K562 (cell line): Measurements from ENCODE around the gene VSTM2B.

Source experiments
- ATF6 ChIP-seq: sonication (generic); formaldehyde crosslinking; IDR thresholded peaks from 2 replicates; pipeline ENCODE4 v1.4.0; 2020; ENCODE audit warnings: mild to moderate bottlenecking, missing genetic modification reagents
- CTCF ChIP-seq, 3 experiments: IDR thresholded peaks in 2 of 3; conservative IDR thresholded peaks in 1 of 3; 2 replicates each; pipeline ENCODE4 v1.5.1; 2011 to 2012; ENCODE audit warnings: low read length in 3 of 3, mild to moderate bottlenecking in 3 of 3, control low read depth in 2 of 3, improper control_type of control experiment in 1 of 3, inconsistent platforms in 1 of 3, low read depth in 1 of 3, mixed read lengths in 1 of 3, moderate library complexity in 1 of 3; ENCODE audit not compliant: insufficient read depth in 2 of 3
- DDX20 ChIP-seq: fragments of 450-650 bp; IDR thresholded peaks from 2 replicates; pipeline ENCODE4 v1.6.1; 2016; ENCODE audit warnings: missing genetic modification characterization, low read depth, mild to moderate bottlenecking, missing compliant biosample characterization, moderate library complexity
- EZH2 ChIP-seq: IDR thresholded peaks from 2 replicates; pipeline ENCODE4 v1.6.1; 2012; ENCODE audit warnings: low read depth, mild to moderate bottlenecking, inconsistent platforms, low read length, borderline replicate concordance
- HIVEP1 ChIP-seq: fragments of 250-450 bp; sonication (Bioruptor Pico); IDR thresholded peaks from 2 replicates; pipeline ENCODE4 v1.4.0; 2020; ENCODE audit warnings: mild to moderate bottlenecking
- HNRNPL ChIP-seq: fragments of 200-400 bp; formaldehyde crosslinking; IDR thresholded peaks from 2 replicates; pipeline ENCODE4 v1.6.1; 2017; ENCODE audit warnings: low read depth, mild to moderate bottlenecking, low read length
- RBM34 ChIP-seq: fragments of 200-400 bp; formaldehyde crosslinking; IDR thresholded peaks from 2 replicates; pipeline ENCODE4 v1.6.1; 2018; ENCODE audit warnings: low read length, borderline replicate concordance; ENCODE audit not compliant: insufficient read depth
- RFX1 ChIP-seq: fragments of 450-650 bp; IDR thresholded peaks from 2 replicates; pipeline ENCODE4 v1.6.1; 2016; ENCODE audit warnings: mild to moderate bottlenecking, moderate library complexity
- SAFB2 ChIP-seq: fragments of 200-400 bp; formaldehyde crosslinking; IDR thresholded peaks from 2 replicates; pipeline ENCODE4 v1.6.1; 2018; ENCODE audit warnings: borderline replicate concordance, low read length, low read depth, moderate library complexity; ENCODE audit not compliant: severe bottlenecking
- SRF ChIP-seq, 2 experiments: fragments of 250-450, 450-650 bp in 1 of 2; sonication (Bioruptor Pico) in 1 of 2; sonication (generic) in 1 of 2; formaldehyde crosslinking; IDR thresholded peaks; 2 replicates each; pipeline versions ENCODE4 v1.5.0 to v1.5.1; 2020 to 2022; ENCODE audit warnings: mild to moderate bottlenecking in 1 of 2, missing genetic modification reagents in 1 of 2
- STAT6 ChIP-seq: sonication (generic); formaldehyde crosslinking; IDR thresholded peaks from 2 replicates; pipeline ENCODE4 v1.8.1; 2023; ENCODE audit warnings: mild to moderate bottlenecking, missing genetic modification reagents
- ZNF263 ChIP-seq: sonication (generic); formaldehyde crosslinking; IDR thresholded peaks from 2 replicates; pipeline ENCODE4 v1.8.0; 2022; ENCODE audit warnings: mild to moderate bottlenecking, missing genetic modification reagents, borderline replicate concordance
- ZNF76 ChIP-seq: fragments of 250-450 bp; sonication (Bioruptor Pico); IDR thresholded peaks from 2 replicates; pipeline ENCODE4 v1.4.0; 2020; ENCODE audit warnings: mild to moderate bottlenecking, moderate library complexity, borderline replicate concordance

- TF ChIP-seq ATF6 (CRISPR knock-in tag) (no peak), HNRNPL (no peak), SRF (CRISPR knock-in tag; IDR thresholded peaks at IDR 0.05) (no peak), CTCF (IDR thresholded peaks at IDR 0.05 in 2 of 3, conservative IDR thresholded peaks at IDR 0.05 in 1 of 3; ENCODE audit: insufficient read depth in 2 of 3, low read depth in 1 of 3, low read length in 3 of 3) (no peak), STAT6 (CRISPR knock-in tag) (no peak), HIVEP1 (CRISPR knock-in tag) (no peak), DDX20 (tag) (no peak), SAFB2 (no peak), EZH2 (no peak), ZNF76 (CRISPR knock-in tag) (no peak), ZNF263 (no peak), RFX1 (no peak), RBM34 (no peak)
Observed at GRCh38 chr19:29578349-29578748, 52.6 kb downstream of the VSTM2B start.
